HEK293 (cell line): Measurements from ENCODE around the gene KIAA0232.

Experiments
- CTCF ChIA-PET: fragments of 350-600 bp; formaldehyde crosslinking; extraction: SDS; loops from one replicate; lab custom pipeline; 2021; ENCODE audit warnings: antibody characterized with exemption; lab: Yijun Ruan, JAX
- POLR2A ChIA-PET: fragments of 300-600 bp; formaldehyde crosslinking; extraction: SDS; loops from one replicate; lab custom pipeline; 2020; ENCODE audit warnings: antibody characterized with exemption, inconsistent platforms; lab: Yijun Ruan, JAX
- H3K27ac ChIP-seq: fragments of 200-500 bp; sonication (Bioruptor generic); 2 replicates; pipeline ENCODE4 v1.5.1; 2014; ENCODE audit warnings: low read depth, low read length, control low read depth, inconsistent platforms; ENCODE audit errors: extremely low read depth
- H3K36me3 ChIP-seq, 2 experiments: fragments of 200-500 bp in 1 of 2; sonication (Bioruptor generic) in 1 of 2; 1 replicate in 1 of 2; 2 replicates in 1 of 2; pipeline ENCODE4 v1.5.1; 2014 to 2017; ENCODE audit warnings: inconsistent platforms in 2 of 2, low read length in 2 of 2; ENCODE audit not compliant: control insufficient read depth in 2 of 2, insufficient read depth in 1 of 2
- H3K4me1 ChIP-seq: fragments of 200-500 bp; sonication (Bioruptor generic); 2 replicates; pipeline ENCODE4 v1.5.1; 2014; ENCODE audit warnings: mild to moderate bottlenecking, low read length, inconsistent platforms; ENCODE audit not compliant: control insufficient read depth, insufficient read depth
- H3K4me3 ChIP-seq: 2 replicates; pipeline ENCODE4 v1.5.1; 2011; ENCODE audit warnings: low read depth, mild to moderate bottlenecking, control low read depth, low read length, moderate library complexity
- H3K9me3 ChIP-seq: fragments of 200-500 bp; sonication (Bioruptor generic); 2 replicates; pipeline ENCODE4 v1.5.1; 2014; ENCODE audit warnings: low read depth, low read length, inconsistent platforms; ENCODE audit not compliant: control insufficient read depth, insufficient read depth
- GFI1B ChIP-seq: fragments of 450-650 bp; formaldehyde crosslinking; IDR thresholded peaks from 2 replicates; pipeline ENCODE4 v1.5.1; 2016; ENCODE audit warnings: missing biosample characterization, missing genetic modification characterization
- GLIS2 ChIP-seq: fragments of 450-650 bp; formaldehyde crosslinking; IDR thresholded peaks from 2 replicates; pipeline ENCODE4 v1.5.1; 2016; ENCODE audit warnings: missing biosample characterization, missing genetic modification characterization
- KLF7 ChIP-seq: fragments of 450-650 bp; formaldehyde crosslinking; IDR thresholded peaks from 2 replicates; pipeline ENCODE4 v1.5.1; 2016; ENCODE audit warnings: missing biosample characterization, missing genetic modification characterization, borderline replicate concordance
- WT1 ChIP-seq: fragments of 450-650 bp; formaldehyde crosslinking; IDR thresholded peaks from 2 replicates; pipeline ENCODE4 v1.5.1; 2016; ENCODE audit warnings: missing biosample characterization, missing genetic modification characterization
- ZBTB1 ChIP-seq: fragments of 450-650 bp; formaldehyde crosslinking; IDR thresholded peaks from 2 replicates; pipeline ENCODE4 v1.5.1; 2016; ENCODE audit warnings: missing biosample characterization, missing genetic modification characterization
- ZBTB17 ChIP-seq: fragments of 450-650 bp; formaldehyde crosslinking; IDR thresholded peaks from 2 replicates; pipeline ENCODE4 v1.5.1; 2016; ENCODE audit warnings: missing biosample characterization, missing genetic modification characterization
- ZFP3 ChIP-seq: fragments of 450-650 bp; formaldehyde crosslinking; IDR thresholded peaks from 2 replicates; pipeline ENCODE4 v1.5.1; 2016; ENCODE audit warnings: low read depth, missing biosample characterization, missing genetic modification characterization
- ZNF114 ChIP-seq: fragments of 450-650 bp; formaldehyde crosslinking; IDR thresholded peaks from 2 replicates; pipeline ENCODE4 v1.5.0; 2017; ENCODE audit warnings: missing biosample characterization, missing genetic modification characterization
- ZNF121 ChIP-seq: fragments of 450-650 bp; formaldehyde crosslinking; IDR thresholded peaks from 2 replicates; pipeline ENCODE4 v1.5.1; 2016; ENCODE audit warnings: missing biosample characterization, missing genetic modification characterization
- ZNF146 ChIP-seq: fragments of 450-650 bp; formaldehyde crosslinking; IDR thresholded peaks from 2 replicates; pipeline ENCODE4 v1.5.1; 2016; ENCODE audit warnings: missing biosample characterization, missing genetic modification characterization
- ZNF19 ChIP-seq: fragments of 450-650 bp; formaldehyde crosslinking; IDR thresholded peaks from 2 replicates; pipeline ENCODE4; 2016; ENCODE audit warnings: missing biosample characterization, missing genetic modification characterization, low read depth
- ZNF239 ChIP-seq: fragments of 450-650 bp; formaldehyde crosslinking; IDR thresholded peaks from 2 replicates; pipeline ENCODE4 v1.5.1; 2016; ENCODE audit warnings: missing biosample characterization, missing genetic modification characterization
- ZNF292 ChIP-seq: fragments of 450-650 bp; formaldehyde crosslinking; IDR thresholded peaks from 2 replicates; pipeline ENCODE4 v1.5.1; 2016; ENCODE audit warnings: low read depth, missing biosample characterization, missing genetic modification characterization, borderline replicate concordance
- ZNF302 ChIP-seq: fragments of 450-650 bp; formaldehyde crosslinking; IDR thresholded peaks from 2 replicates; pipeline ENCODE4 v1.5.1; 2016; ENCODE audit warnings: missing biosample characterization, missing genetic modification characterization, low read depth
- ZNF311 ChIP-seq: fragments of 450-650 bp; formaldehyde crosslinking; IDR thresholded peaks from 2 replicates; pipeline ENCODE4 v1.5.1; 2017; ENCODE audit warnings: missing biosample characterization, missing genetic modification characterization, borderline replicate concordance
- ZNF324 ChIP-seq: fragments of 450-650 bp; formaldehyde crosslinking; IDR thresholded peaks from 2 replicates; pipeline ENCODE4 v1.5.1; 2016; ENCODE audit warnings: missing biosample characterization, missing genetic modification characterization
- ZNF335 ChIP-seq: fragments of 450-650 bp; formaldehyde crosslinking; conservative IDR thresholded peaks from 2 replicates; pipeline ENCODE4 v1.5.1; 2016; ENCODE audit warnings: missing biosample characterization, missing genetic modification characterization
- ZNF350 ChIP-seq: fragments of 450-650 bp; formaldehyde crosslinking; IDR thresholded peaks from 2 replicates; pipeline ENCODE4 v1.5.0; 2017; ENCODE audit warnings: missing biosample characterization, mild to moderate bottlenecking, missing genetic modification characterization
- ZNF398 ChIP-seq: fragments of 450-650 bp; formaldehyde crosslinking; IDR thresholded peaks from 2 replicates; pipeline ENCODE4 v1.5.1; 2017; ENCODE audit warnings: missing biosample characterization, missing genetic modification characterization
- ZNF416 ChIP-seq: fragments of 450-650 bp; formaldehyde crosslinking; IDR thresholded peaks from 2 replicates; pipeline ENCODE4 v1.5.1; 2016; ENCODE audit warnings: missing biosample characterization, missing genetic modification characterization
- ZNF433 ChIP-seq: fragments of 450-650 bp; formaldehyde crosslinking; IDR thresholded peaks from 2 replicates; pipeline ENCODE4 v1.5.1; 2016; ENCODE audit warnings: missing biosample characterization, missing genetic modification characterization, low read depth
- ZNF501 ChIP-seq: fragments of 450-650 bp; formaldehyde crosslinking; IDR thresholded peaks from 2 replicates; pipeline ENCODE4 v1.5.1; 2016; ENCODE audit warnings: missing biosample characterization, missing genetic modification characterization
- ZNF701 ChIP-seq: fragments of 450-650 bp; formaldehyde crosslinking; IDR thresholded peaks from 2 replicates; pipeline ENCODE4 v1.5.1; 2016; ENCODE audit warnings: missing biosample characterization, missing genetic modification characterization
- ZNF707 ChIP-seq: fragments of 450-650 bp; formaldehyde crosslinking; IDR thresholded peaks from 2 replicates; pipeline ENCODE4 v1.5.1; 2016; ENCODE audit warnings: missing biosample characterization, missing genetic modification characterization
- TF ChIP-seq, protein P1 (sequence below): sonication (generic); formaldehyde crosslinking; IDR thresholded peaks from 2 replicates; pipeline ENCODE4 v1.8.1; 2022; ENCODE audit warnings: mild to moderate bottlenecking, moderate library complexity, missing genetic modification reagents
- TF ChIP-seq, protein P2 (sequence below): fragments of 450-650 bp; formaldehyde crosslinking; IDR thresholded peaks from 2 replicates; pipeline ENCODE4 v1.5.1; 2017; ENCODE audit warnings: missing biosample characterization, missing genetic modification characterization
- TF ChIP-seq, protein P3 (sequence below): fragments of 450-650 bp; formaldehyde crosslinking; IDR thresholded peaks from 2 replicates; pipeline ENCODE4 v1.5.1; 2016; ENCODE audit warnings: missing biosample characterization, missing genetic modification characterization, borderline replicate concordance

Gene KIAA0232

GRCh38 chr4:6773616-6774540, 8.6 kb upstream of the KIAA0232 start:
- H3K36me3 ChIP-seq: no peaks in the 10 kb centered on the region
- H3K4me1 ChIP-seq: no peaks in the 10 kb centered on the region
- no peak overlapping the region for H3K4me3 ChIP-seq
- POLR2A ChIA-PET: no interaction called here
- no peak for TF ChIP-seq ZNF335 (tag by site-specific recombination)
- no peak for TF ChIP-seq ZNF433 (tag by site-specific recombination)
- TF ChIP-seq ZNF324 (tag by site-specific recombination): no peak
- TF ChIP-seq ZBTB17: no peak
- no peak for TF ChIP-seq GLIS2 (tag by site-specific recombination)
- no peak for TF ChIP-seq KLF7 (tag by site-specific recombination)
- peak; percentile 76 for TF ChIP-seq ZNF121 (tag by site-specific recombination)
- no peak for TF ChIP-seq ZNF501 (tag by site-specific recombination)
- peak; percentile 82 for TF ChIP-seq ZNF146 (tag by site-specific recombination)
- TF ChIP-seq ZNF114 (tag by site-specific recombination): no peak
- TF ChIP-seq, all 188 proteins: peak for 2
- Histone ChIP-seq H3K9me3 (no peaks in the 10 kb centered on the region), H3K27ac (no peak overlapping the region)
- CTCF ChIA-PET: no interaction called here

DNA sequence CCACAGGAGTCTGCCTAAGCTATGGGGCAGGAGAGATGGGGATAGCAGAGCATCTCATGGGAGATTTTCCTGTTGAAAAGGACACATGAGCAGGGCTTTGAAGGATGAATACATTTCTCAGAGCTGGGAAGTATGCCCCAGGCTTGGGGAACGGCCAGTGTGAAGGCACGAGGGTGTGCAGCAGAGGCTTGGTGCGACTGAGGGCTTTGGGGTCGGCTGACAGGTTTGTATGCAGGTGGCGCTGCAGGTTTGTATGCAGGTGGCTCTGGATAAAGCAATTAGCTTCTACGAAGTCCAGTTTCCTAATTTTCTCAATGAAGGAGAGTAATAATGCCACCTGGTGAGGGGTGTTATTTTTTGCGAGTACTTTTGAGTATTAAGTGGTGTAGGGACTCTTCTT, 6.8 kb upstream of the KIAA0232 start:
- no peaks in the 10 kb centered on the region for H3K4me1 ChIP-seq
- no peaks in the 10 kb centered on the region for H3K36me3 ChIP-seq
- no peak overlapping the region for H3K27ac ChIP-seq
- TF ChIP-seq ZBTB1 (tag by site-specific recombination): no peak
- no peak for TF ChIP-seq ZNF707 (tag by site-specific recombination)
- TF ChIP-seq, protein P1, sequence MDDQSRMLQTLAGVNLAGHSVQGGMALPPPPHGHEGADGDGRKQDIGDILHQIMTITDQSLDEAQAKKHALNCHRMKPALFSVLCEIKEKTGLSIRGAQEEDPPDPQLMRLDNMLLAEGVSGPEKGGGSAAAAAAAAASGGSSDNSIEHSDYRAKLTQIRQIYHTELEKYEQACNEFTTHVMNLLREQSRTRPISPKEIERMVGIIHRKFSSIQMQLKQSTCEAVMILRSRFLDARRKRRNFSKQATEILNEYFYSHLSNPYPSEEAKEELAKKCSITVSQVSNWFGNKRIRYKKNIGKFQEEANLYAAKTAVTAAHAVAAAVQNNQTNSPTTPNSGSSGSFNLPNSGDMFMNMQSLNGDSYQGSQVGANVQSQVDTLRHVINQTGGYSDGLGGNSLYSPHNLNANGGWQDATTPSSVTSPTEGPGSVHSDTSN (CRISPR knock-in tag): no peak
- TF ChIP-seq ZNF350: no peak
- TF ChIP-seq ZNF302: no peak
- TF ChIP-seq ZNF398 (tag by site-specific recombination): no peak
- TF ChIP-seq, protein P2, sequence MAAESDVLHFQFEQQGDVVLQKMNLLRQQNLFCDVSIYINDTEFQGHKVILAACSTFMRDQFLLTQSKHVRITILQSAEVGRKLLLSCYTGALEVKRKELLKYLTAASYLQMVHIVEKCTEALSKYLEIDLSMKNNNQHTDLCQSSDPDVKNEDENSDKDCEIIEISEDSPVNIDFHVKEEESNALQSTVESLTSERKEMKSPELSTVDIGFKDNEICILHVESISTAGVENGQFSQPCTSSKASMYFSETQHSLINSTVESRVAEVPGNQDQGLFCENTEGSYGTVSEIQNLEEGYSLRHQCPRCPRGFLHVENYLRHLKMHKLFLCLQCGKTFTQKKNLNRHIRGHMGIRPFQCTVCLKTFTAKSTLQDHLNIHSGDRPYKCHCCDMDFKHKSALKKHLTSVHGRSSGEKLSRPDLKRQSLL: no peak
- TF ChIP-seq ZNF324 (tag by site-specific recombination): no peak
- TF ChIP-seq ZNF292: no peak
- no peak for TF ChIP-seq ZFP3
- no peak for TF ChIP-seq ZNF416 (tag by site-specific recombination)
- no peak for TF ChIP-seq GFI1B (tag by site-specific recombination)
- TF ChIP-seq ZNF239 (tag by site-specific recombination): no peak
- no peak for TF ChIP-seq ZNF19 (tag by site-specific recombination)
- no peak for TF ChIP-seq ZNF701
- TF ChIP-seq ZNF311 (tag by site-specific recombination): no peak
- no peak for TF ChIP-seq WT1 (tag by site-specific recombination)
- TF ChIP-seq, protein P3, sequence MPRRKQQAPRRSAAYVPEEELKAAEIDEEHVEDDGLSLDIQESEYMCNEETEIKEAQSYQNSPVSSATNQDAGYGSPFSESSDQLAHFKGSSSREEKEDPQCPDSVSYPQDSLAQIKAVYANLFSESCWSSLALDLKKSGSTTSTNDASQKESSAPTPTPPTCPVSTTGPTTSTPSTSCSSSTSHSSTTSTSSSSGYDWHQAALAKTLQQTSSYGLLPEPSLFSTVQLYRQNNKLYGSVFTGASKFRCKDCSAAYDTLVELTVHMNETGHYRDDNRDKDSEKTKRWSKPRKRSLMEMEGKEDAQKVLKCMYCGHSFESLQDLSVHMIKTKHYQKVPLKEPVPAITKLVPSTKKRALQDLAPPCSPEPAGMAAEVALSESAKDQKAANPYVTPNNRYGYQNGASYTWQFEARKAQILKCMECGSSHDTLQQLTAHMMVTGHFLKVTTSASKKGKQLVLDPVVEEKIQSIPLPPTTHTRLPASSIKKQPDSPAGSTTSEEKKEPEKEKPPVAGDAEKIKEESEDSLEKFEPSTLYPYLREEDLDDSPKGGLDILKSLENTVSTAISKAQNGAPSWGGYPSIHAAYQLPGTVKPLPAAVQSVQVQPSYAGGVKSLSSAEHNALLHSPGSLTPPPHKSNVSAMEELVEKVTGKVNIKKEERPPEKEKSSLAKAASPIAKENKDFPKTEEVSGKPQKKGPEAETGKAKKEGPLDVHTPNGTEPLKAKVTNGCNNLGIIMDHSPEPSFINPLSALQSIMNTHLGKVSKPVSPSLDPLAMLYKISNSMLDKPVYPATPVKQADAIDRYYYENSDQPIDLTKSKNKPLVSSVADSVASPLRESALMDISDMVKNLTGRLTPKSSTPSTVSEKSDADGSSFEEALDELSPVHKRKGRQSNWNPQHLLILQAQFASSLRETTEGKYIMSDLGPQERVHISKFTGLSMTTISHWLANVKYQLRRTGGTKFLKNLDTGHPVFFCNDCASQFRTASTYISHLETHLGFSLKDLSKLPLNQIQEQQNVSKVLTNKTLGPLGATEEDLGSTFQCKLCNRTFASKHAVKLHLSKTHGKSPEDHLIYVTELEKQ (tag by site-specific recombination): no peak
- no peak overlapping the region for H3K4me3 ChIP-seq
- ChIA-PET POLR2A (no interaction called here), CTCF (interaction anchor here (1.4 kb wide), 1 partner anchor 98 kb away, joined by 4 read pairs; no protein-coding TSS in a partner anchor)
- no peaks in the 10 kb centered on the region for H3K9me3 ChIP-seq
